Activated B cell treated with CpG ODN at 0.5 μM for 24 hours (primary cell): ENCODE measurements around the gene WFIKKN2. TPM values are rescaled to one million over a fixed set of nuclear protein-coding genes. Genes with fewer than 3 reads are reported as not detected.
A peak's percentile ranks its signal among the peaks of the same experiment; 100 is the strongest.

Experiments
- ATAC-seq: fragments of 200-7000 bp; cut with Tn5 transposase; one replicate; pipeline ENCODE4 v1.10.0; 2021; ENCODE audit warnings: low read depth, mild to moderate bottlenecking, moderate library complexity
- CTCF ChIA-PET: fragments of 350-600 bp; sonication (Branson Sonifier 250); formaldehyde crosslinking; loops from one replicate; lab custom pipeline; 2021; ENCODE audit warnings: antibody characterized with exemption; lab: Charles Lee
- POLR2A ChIA-PET: fragments of 350-600 bp; sonication (Branson Sonifier 250); formaldehyde crosslinking; loops from one replicate; lab custom pipeline; 2021; ENCODE audit warnings: antibody characterized with exemption; lab: Charles Lee
- DNase-seq: peaks from one replicate; pipeline ENCODE4 v3.0.0; 2022
- H3K27ac Mint-ChIP-seq: one replicate; pipeline ENCODE4 v1.8.0; 2020; ENCODE audit warnings: mixed read lengths
- H3K27me3 Mint-ChIP-seq: one replicate; pipeline ENCODE4 v1.8.0; 2021; ENCODE audit warnings: mixed read lengths
- H3K36me3 Mint-ChIP-seq: one replicate; pipeline ENCODE4 v1.8.0; 2021; ENCODE audit warnings: low read depth, mixed read lengths
- H3K4me1 Mint-ChIP-seq: one replicate; pipeline ENCODE4 v1.8.0; 2021; ENCODE audit warnings: mixed read lengths
- H3K4me3 Mint-ChIP-seq: one replicate; pipeline ENCODE4 v1.8.0; 2020; ENCODE audit warnings: mild to moderate bottlenecking, mixed read lengths
- H3K9me3 Mint-ChIP-seq: one replicate; pipeline ENCODE4 v1.8.0; 2020; ENCODE audit warnings: mixed read lengths
- intact Hi-C: fragments of 100-400 bp; cut with micrococcal nuclease; formaldehyde crosslinking; loops from one replicate; pipeline ENCODE4 v1.15.1; 2024
- total RNA-seq: library from RNA; stranded (reverse); gene quantifications from 2 replicates; pipeline ENCODE4 v1.2.3, GENCODE V29; 2022
- TF ChIP-seq, protein P1 (sequence below): fragments of 200-600 bp; IDR thresholded peaks from one replicate; pipeline ENCODE4 v1.8.0; 2022; ENCODE audit warnings: antibody characterized with exemption, mild to moderate bottlenecking

Gene WFIKKN2
- total RNA-seq, 1 donor from 2014 or later = not detected

DNA sequence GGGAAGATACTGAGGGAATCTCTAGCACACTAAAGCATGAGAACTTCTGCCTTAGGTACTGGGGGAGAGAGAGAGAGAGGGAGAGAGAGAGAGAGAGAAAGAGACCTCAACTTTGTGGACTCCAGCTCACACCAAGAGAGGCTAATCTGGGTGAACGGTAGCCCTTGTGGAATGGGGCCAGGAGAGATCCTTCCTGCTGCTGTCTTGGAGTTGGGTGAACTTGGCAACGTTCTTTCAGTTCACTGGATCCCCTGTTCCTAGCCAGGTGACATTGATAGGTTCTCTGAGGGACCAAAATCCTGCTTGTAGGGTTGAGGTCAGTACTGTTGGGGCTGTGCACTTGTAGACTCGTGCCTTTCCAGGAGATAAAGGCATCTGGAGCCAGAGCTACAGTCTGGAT lies 26.5 kb upstream of the WFIKKN2 start:
- ChIA-PET CTCF (no interaction called here), POLR2A (no interaction called here)

DNA sequence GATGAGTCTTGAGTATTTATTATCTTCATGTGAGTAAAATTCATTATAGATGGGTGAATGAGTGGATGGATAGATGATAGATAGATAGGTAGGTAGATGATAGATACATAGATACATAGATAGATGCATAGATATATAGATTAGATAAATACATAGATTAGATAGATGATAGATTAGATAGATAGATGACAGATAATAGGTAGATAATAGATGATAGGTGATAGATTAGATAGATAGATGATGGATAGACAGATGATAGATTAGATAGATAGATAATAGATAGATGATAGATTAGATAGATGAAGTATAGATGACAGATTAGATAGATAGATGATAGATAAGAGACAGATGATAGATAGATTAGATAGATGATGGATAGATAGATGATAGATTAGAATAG lies 21.8 kb upstream of the WFIKKN2 start:
- H3K4me1 Mint-ChIP-seq = no peaks in the 10 kb centered on the region
- no peak overlapping the region for H3K27ac Mint-ChIP-seq
- intact Hi-C loops = no loop called here
- DNase-seq = no peak
- no peak for ATAC-seq
- peaks cover 13% of the 10 kb centered on the region for H3K27me3 Mint-ChIP-seq
- H3K4me3 Mint-ChIP-seq = no peak overlapping the region
- H3K9me3 Mint-ChIP-seq = no peaks in the 10 kb centered on the region
- CTCF ChIA-PET = no interaction called here
- H3K36me3 Mint-ChIP-seq = no peaks in the 10 kb centered on the region
- TF ChIP-seq, protein P1, sequence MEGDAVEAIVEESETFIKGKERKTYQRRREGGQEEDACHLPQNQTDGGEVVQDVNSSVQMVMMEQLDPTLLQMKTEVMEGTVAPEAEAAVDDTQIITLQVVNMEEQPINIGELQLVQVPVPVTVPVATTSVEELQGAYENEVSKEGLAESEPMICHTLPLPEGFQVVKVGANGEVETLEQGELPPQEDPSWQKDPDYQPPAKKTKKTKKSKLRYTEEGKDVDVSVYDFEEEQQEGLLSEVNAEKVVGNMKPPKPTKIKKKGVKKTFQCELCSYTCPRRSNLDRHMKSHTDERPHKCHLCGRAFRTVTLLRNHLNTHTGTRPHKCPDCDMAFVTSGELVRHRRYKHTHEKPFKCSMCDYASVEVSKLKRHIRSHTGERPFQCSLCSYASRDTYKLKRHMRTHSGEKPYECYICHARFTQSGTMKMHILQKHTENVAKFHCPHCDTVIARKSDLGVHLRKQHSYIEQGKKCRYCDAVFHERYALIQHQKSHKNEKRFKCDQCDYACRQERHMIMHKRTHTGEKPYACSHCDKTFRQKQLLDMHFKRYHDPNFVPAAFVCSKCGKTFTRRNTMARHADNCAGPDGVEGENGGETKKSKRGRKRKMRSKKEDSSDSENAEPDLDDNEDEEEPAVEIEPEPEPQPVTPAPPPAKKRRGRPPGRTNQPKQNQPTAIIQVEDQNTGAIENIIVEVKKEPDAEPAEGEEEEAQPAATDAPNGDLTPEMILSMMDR = no peak
- POLR2A ChIA-PET = no interaction called here

More for the DNA sequence above, 26.5 kb upstream of the WFIKKN2 start:
- H3K27ac Mint-ChIP-seq = no peak overlapping the region
- DNase-seq (no peak), ATAC-seq (no peak)
- H3K36me3 Mint-ChIP-seq = no peaks in the 10 kb centered on the region
- no peaks in the 10 kb centered on the region for H3K9me3 Mint-ChIP-seq
- no peak overlapping the region for H3K4me3 Mint-ChIP-seq
- no peaks in the 10 kb centered on the region for H3K4me1 Mint-ChIP-seq
- intact Hi-C loops = no loop called here
- peaks cover 6% of the 10 kb centered on the region for H3K27me3 Mint-ChIP-seq
- TF ChIP-seq, protein P1 = no peak

DNA sequence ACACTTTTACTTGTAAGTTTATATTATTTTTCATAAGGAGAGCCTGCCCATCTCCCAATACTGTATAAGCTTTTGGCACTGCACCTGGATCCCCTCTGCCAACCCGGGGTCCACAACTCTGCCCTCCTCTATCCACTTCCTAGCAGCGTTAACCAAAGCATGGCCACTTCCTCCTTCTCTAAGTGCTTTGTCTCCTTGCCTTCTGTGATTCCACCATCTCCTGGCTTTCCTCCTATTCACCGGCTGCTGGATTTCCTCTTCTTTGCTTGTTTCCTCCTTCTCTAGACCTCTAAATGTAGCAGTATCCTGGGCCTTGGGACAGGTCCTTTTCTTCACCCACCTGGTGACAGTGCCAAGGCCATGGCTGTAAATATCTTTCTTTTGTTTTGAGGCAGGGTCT lies 20.0 kb upstream of the WFIKKN2 start:
- ChIA-PET POLR2A (no interaction called here), CTCF (no interaction called here)
- no peaks in the 10 kb centered on the region for H3K4me1 Mint-ChIP-seq
- no peak for DNase-seq
- no peaks in the 10 kb centered on the region for H3K9me3 Mint-ChIP-seq
- H3K27me3 Mint-ChIP-seq = peaks cover 16% of the 10 kb centered on the region
- ATAC-seq = no peak
- TF ChIP-seq, protein P1 = no peak
- no peak overlapping the region for H3K4me3 Mint-ChIP-seq
- intact Hi-C loops = no loop called here
- no peaks in the 10 kb centered on the region for H3K36me3 Mint-ChIP-seq
- H3K27ac Mint-ChIP-seq = no peak overlapping the region

DNA sequence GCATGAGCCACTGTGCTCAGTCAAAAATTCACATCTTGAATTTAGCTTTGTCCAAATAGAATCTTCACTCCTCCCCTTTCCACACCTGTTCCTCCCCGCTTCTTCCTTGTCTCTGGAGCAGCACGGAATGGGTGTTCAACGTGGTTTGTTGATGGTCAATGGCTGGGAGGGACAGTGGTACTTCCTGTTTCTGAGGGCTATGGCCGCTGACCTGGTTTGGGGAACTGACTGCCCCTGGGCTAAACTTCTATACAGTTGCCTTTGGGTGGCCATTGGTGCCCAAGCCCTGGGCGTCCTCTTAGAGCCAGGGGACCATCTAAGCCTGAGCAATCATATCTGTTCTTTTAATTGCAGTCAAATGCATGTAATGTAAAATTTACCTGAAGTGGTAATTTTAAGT lies 19.1 kb upstream of the WFIKKN2 start:
- no peaks in the 10 kb centered on the region for H3K36me3 Mint-ChIP-seq
- H3K27ac Mint-ChIP-seq = no peak overlapping the region
- H3K4me1 Mint-ChIP-seq = no peaks in the 10 kb centered on the region
- TF ChIP-seq, protein P1 = no peak
- H3K4me3 Mint-ChIP-seq = no peak overlapping the region
- no peaks in the 10 kb centered on the region for H3K9me3 Mint-ChIP-seq
- POLR2A ChIA-PET = no interaction called here
- DNase-seq = no peak
- CTCF ChIA-PET = no interaction called here
- intact Hi-C loops = no loop called here
- H3K27me3 Mint-ChIP-seq = peaks cover 16% of the 10 kb centered on the region
- ATAC-seq = no peak

DNA sequence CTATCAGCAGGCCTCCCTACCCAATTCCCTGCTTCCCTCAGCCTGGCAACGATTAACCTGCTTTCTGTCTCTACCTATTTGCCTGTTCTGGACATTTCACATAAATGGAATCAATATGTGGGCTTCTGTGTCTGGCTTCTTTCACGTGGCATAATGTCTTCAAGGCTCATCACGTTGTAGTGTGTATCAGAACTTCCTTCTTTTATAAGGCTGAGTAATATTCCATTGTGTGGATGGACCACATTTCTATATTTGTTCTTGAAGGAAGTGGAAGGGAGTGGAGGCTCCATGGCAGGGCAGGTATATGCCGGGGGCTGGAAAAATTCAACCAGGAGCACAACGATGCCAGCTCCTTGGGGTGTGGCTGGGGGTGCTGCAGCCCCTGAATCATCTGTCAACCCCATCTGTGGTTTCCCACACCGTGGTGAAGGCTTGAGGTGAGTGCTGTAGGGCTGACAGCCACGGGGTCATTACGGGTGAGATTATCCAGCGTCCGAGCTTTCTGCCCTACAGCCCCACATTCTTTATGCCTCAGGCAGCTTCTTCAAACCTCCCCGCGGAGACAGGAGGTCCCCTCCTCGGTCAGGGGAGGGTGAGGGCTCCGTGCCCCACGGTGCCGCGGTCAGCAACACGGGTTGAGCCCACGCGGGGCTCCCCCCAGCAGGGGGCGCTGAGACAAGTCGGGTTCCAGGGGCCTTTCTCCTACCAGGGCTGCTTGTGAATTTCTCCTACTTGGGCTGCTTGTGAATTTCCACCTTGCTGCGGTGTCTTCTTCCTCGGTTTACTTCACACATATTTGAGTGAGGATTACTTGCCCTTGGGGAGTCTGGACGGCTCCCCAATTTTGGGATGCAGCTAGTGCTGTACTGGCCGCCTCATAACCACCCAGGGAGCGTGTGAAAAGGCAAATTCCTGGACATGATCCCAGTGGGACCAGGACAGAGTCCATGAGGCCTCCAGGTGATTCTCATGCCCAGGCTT lies 18.3 kb upstream of the WFIKKN2 start:
- TF ChIP-seq, protein P1 = peak; percentile 26
- Mint-ChIP-seq H3K4me1 (no peaks in the 10 kb centered on the region), H3K4me3 (no peak overlapping the region), H3K27ac (no peak overlapping the region), H3K27me3 (peaks cover 20% of the 10 kb centered on the region), H3K36me3 (no peaks in the 10 kb centered on the region), H3K9me3 (no peaks in the 10 kb centered on the region)
- POLR2A ChIA-PET = no interaction called here
- DNase-seq (peak; percentile 52), ATAC-seq (peak; percentile 58)
- intact Hi-C loops = loop anchor here (1.0 kb wide), 1 partner anchor 139 kb away; no protein-coding TSS in a partner anchor
- CTCF ChIA-PET = interaction anchor here (1.1 kb wide), 1 partner anchor 131 kb away, joined by 3 read pairs; no protein-coding TSS in a partner anchor
